Nephron progenitor cell (in vitro differentiated cells): ENCODE measurements around the gene AK1.

Source experiments
- DNase-seq: peaks from one replicate; pipeline ENCODE4 v3.0.0; 2021
- H3K27ac Mint-ChIP-seq: 2 replicates; pipeline ENCODE4 v1.8.0; 2021; ENCODE audit warnings: mild to moderate bottlenecking, moderate library complexity, mixed read lengths
- H3K27me3 Mint-ChIP-seq: 2 replicates; pipeline ENCODE4 v1.8.0; 2021; ENCODE audit warnings: mild to moderate bottlenecking, low read depth, mixed read lengths; ENCODE audit not compliant: poor library complexity
- H3K36me3 Mint-ChIP-seq: 2 replicates; pipeline ENCODE4 v1.8.0; 2021; ENCODE audit warnings: low read depth, mixed read lengths
- H3K4me1 Mint-ChIP-seq: 2 replicates; pipeline ENCODE4 v1.8.0; 2021; ENCODE audit warnings: mixed read lengths
- H3K4me3 Mint-ChIP-seq: 2 replicates; pipeline ENCODE4 v1.8.0; 2021; ENCODE audit warnings: mild to moderate bottlenecking, moderate library complexity, mixed read lengths
- H3K9me3 Mint-ChIP-seq: 2 replicates; pipeline ENCODE4 v1.8.0; 2021; ENCODE audit warnings: mild to moderate bottlenecking, moderate library complexity, mixed read lengths
- CTCF ChIP-seq: fragments of 200-600 bp; sonication (generic); IDR thresholded peaks from 2 replicates; pipeline ENCODE4 v1.5.0; 2021; ENCODE audit warnings: antibody characterized with exemption

AK1 gene

GRCh38 chr9:127898433-127899127 is 21.1 kb upstream of the AK1 start:
- peaks cover 33% of the 10 kb centered on the region for H3K36me3 Mint-ChIP-seq

GRCh38 chr9:127897193-127897692 is 19.8 kb upstream of the AK1 start:
- peak overlapping the region; percentile 97 for H3K27ac Mint-ChIP-seq
- no peak for TF ChIP-seq CTCF
- peaks cover 47% of the 10 kb centered on the region for H3K36me3 Mint-ChIP-seq
- DNase-seq: peak; percentile 89
- H3K4me1 Mint-ChIP-seq: peaks cover 35% of the 10 kb centered on the region
- H3K4me3 Mint-ChIP-seq: peak overlapping the region; percentile 88
- H3K9me3 Mint-ChIP-seq: peaks cover 34% of the 10 kb centered on the region
- peaks cover 3% of the 10 kb centered on the region for H3K27me3 Mint-ChIP-seq

More at GRCh38 chr9:127898433-127899127, 21.1 kb upstream of the AK1 start:
- H3K9me3 Mint-ChIP-seq: peaks cover 21% of the 10 kb centered on the region
- peak; percentile 53 for DNase-seq
- H3K27ac Mint-ChIP-seq: peak overlapping the region; percentile 90
- H3K4me1 Mint-ChIP-seq: peaks cover 42% of the 10 kb centered on the region
- peak overlapping the region; percentile 88 for H3K4me3 Mint-ChIP-seq
- H3K27me3 Mint-ChIP-seq: no peaks in the 10 kb centered on the region
- no peak for TF ChIP-seq CTCF

GRCh38 chr9:127896395-127897192 is 19.1 kb upstream of the AK1 start:
- peaks cover 51% of the 10 kb centered on the region for H3K36me3 Mint-ChIP-seq

GRCh38 chr9:127895811-127896210 is 18.3 kb upstream of the AK1 start:
- Mint-ChIP-seq H3K4me1 (peaks cover 30% of the 10 kb centered on the region), H3K36me3 (peaks cover 59% of the 10 kb centered on the region), H3K27ac (peak overlapping the region; percentile 97), H3K9me3 (peaks cover 34% of the 10 kb centered on the region), H3K4me3 (peak overlapping the region; percentile 42), H3K27me3 (peaks cover 3% of the 10 kb centered on the region)
- no peak for DNase-seq
- no peak for TF ChIP-seq CTCF

More at GRCh38 chr9:127896395-127897192, 19.1 kb upstream of the AK1 start:
- no peak for TF ChIP-seq CTCF
- H3K27ac Mint-ChIP-seq: peak overlapping the region; percentile 97
- H3K9me3 Mint-ChIP-seq: peaks cover 34% of the 10 kb centered on the region
- peak overlapping the region; percentile 88 for H3K4me3 Mint-ChIP-seq
- peaks cover 35% of the 10 kb centered on the region for H3K4me1 Mint-ChIP-seq
- peaks cover 3% of the 10 kb centered on the region for H3K27me3 Mint-ChIP-seq
- DNase-seq: no peak

GRCh38 chr9:127893392-127893791 is 15.9 kb upstream of the AK1 start:
- peaks cover 73% of the 10 kb centered on the region for H3K36me3 Mint-ChIP-seq
- no peak for TF ChIP-seq CTCF
- no peak for DNase-seq
- no peak overlapping the region for H3K4me3 Mint-ChIP-seq
- H3K27ac Mint-ChIP-seq: no peak overlapping the region
- peaks cover 34% of the 10 kb centered on the region for H3K9me3 Mint-ChIP-seq
- peaks cover 27% of the 10 kb centered on the region for H3K4me1 Mint-ChIP-seq
- H3K27me3 Mint-ChIP-seq: peaks cover 3% of the 10 kb centered on the region
